Measurements from ENCODE around the gene NHLH1. TPM values are rescaled to one million over a fixed set of nuclear protein-coding genes. Genes with fewer than 3 reads are reported as not detected.

The NHLH1 gene
- total RNA-seq, 1 donor from 2014 or later: not detected

DNA sequence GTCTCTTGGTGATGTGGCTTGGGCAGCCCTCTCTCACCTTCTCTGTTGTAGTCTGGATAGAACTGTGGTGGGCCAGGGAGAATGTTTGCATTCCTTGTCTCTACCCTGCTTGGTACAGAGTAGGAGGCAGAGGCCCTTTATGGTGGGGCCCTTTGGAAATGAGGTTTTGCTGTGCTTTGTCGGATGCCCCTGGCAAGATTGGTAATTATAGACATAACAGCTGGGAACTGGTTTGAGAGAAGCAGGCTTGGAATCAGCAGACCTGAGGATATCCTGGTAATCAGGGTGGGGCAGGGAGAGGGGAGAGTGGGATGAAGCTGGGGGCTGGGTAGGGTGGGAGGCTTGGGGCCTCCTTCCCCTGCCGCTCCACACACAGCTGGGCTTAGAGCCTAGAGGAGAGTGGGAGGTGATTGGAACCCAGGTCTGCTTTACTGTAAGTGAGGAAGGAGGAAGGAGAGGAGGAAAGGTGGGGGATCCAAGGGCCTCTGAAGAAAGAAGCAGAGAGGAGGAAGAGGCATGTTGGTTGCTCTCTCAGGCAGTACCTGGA is 38.5 kb downstream of the NHLH1 start:
- Histone ChIP-seq H3K27me3 (no peaks in the 10 kb centered on the region), H3K4me1 (peaks cover 36% of the 10 kb centered on the region), H3K4me3 (no peak overlapping the region), H3K36me3 (no peaks in the 10 kb centered on the region), H3K9me3 (no peaks in the 10 kb centered on the region), H3K27ac (no peak overlapping the region)
- TF ChIP-seq, protein P1, sequence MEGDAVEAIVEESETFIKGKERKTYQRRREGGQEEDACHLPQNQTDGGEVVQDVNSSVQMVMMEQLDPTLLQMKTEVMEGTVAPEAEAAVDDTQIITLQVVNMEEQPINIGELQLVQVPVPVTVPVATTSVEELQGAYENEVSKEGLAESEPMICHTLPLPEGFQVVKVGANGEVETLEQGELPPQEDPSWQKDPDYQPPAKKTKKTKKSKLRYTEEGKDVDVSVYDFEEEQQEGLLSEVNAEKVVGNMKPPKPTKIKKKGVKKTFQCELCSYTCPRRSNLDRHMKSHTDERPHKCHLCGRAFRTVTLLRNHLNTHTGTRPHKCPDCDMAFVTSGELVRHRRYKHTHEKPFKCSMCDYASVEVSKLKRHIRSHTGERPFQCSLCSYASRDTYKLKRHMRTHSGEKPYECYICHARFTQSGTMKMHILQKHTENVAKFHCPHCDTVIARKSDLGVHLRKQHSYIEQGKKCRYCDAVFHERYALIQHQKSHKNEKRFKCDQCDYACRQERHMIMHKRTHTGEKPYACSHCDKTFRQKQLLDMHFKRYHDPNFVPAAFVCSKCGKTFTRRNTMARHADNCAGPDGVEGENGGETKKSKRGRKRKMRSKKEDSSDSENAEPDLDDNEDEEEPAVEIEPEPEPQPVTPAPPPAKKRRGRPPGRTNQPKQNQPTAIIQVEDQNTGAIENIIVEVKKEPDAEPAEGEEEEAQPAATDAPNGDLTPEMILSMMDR (IDR thresholded peaks at IDR 0.05): no peak
- TF ChIP-seq POLR2A (IDR thresholded peaks at IDR 0.05) (no peak), POLR2AphosphoS5 (IDR thresholded peaks at IDR 0.05; ENCODE audit: insufficient read depth in 1 of 2, low read depth in 1 of 2) (no peak)
- intact Hi-C loops (cut with DNase I): no loop called here
- DNase-seq (ENCODE audit: extremely low spot score in 2 of 2): peak in 1 of 2 donors; percentile 77

DNA sequence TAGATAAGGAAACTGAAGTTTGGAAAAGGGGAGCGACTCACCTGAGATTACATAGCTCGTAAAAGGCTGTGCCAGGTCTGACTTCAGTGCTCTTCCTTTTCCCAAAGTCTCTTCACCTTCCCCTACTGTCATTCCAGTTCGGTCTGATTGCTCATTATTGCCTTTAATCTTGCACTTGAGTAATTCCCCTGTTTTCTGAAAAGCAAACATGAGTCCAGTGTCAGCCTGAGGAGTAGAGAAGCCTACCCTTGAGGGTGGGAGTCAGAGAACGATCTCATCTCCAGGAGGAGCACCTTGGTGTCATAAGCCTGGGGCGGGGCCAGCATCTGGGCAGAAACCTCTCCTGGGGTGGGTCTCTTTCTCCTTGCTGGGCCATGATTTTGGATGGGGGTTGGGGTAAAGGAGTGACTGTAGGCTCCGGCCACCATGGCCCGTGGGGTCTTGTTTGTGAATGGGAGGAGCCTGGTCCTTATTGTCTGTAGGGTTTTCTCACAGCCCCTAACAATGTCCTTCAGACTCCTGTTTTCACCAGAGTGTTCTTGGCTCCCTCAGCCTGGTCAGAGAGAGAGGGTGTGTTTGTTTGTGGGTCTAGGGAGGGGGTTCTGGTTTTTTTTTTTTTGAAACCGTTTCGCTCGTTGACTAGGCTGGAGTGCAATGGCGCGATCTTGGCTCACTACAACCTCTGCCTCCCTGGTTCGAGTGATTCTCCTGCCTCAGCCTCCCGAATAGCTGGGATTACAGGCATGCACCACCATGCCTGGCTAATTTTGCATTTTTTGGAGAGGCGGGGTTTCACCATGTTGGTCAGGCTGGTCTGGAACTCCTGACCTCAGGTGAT is 39.5 kb downstream of the NHLH1 start:
- no peak overlapping the region for H3K4me3 ChIP-seq
- intact Hi-C loops (cut with DNase I): no loop called here
- H3K27ac ChIP-seq: peak overlapping the region; percentile 41
- no peaks in the 10 kb centered on the region for H3K36me3 ChIP-seq
- DNase-seq (ENCODE audit: extremely low spot score in 2 of 2): no peak
- TF ChIP-seq, protein P1 (IDR thresholded peaks at IDR 0.05): no peak
- no peak for TF ChIP-seq POLR2A (IDR thresholded peaks at IDR 0.05)
- TF ChIP-seq POLR2AphosphoS5 (IDR thresholded peaks at IDR 0.05; ENCODE audit: insufficient read depth in 1 of 2, low read depth in 1 of 2): no peak
- no peaks in the 10 kb centered on the region for H3K9me3 ChIP-seq
- H3K27me3 ChIP-seq: no peaks in the 10 kb centered on the region
- H3K4me1 ChIP-seq: peaks cover 39% of the 10 kb centered on the region

DNA sequence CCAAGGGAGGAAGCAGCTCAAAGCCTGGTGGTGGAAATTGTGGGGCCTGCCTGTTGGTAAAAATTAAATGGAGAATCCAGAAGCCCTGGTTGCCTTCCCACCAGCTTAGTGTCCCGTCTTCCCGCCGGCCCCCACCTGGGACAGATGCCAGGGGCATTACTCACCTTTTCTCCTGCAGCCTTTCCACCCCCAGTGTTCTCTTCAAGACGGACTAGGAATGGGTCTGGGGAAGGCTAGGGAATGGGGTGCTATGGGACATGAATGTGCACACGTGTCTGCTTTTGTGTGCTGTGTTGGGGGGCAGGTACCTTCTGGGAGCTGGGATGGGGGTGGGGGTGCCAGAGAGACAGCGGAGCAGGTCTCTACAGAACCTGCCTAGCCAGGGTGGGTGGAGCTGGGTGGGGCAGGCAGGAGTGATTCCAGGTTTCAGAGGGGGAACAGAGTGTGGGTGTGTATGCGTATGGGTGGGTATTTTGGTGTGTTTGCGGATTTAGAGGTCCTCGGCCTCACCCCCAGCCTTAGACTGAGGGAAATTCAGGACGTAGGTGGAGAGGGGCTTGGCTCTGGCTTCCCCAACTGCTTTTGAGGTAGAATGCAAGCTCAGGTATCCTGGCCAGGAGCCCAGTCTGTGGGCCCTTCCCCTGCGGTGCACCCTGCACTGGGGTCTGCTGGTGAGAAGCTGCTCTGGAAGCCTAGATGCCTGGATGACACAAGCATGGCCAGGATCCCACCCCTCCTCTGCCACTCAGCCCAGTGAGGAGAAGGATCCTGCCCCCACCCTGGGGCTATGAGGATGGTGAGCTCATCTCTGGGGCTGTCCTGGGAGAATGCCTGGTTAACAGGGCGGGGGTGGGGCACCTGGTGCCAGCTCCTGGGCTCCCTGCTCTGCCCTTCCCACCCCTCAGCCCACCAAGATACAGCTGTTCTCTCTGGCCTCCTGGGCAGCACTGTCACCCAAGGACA is 41.2 kb downstream of the NHLH1 start:
- Histone ChIP-seq H3K27me3 (no peaks in the 10 kb centered on the region), H3K4me3 (no peak overlapping the region), H3K9me3 (no peaks in the 10 kb centered on the region), H3K36me3 (no peaks in the 10 kb centered on the region), H3K27ac (peak overlapping the region; percentile 41), H3K4me1 (peaks cover 32% of the 10 kb centered on the region)
- TF ChIP-seq POLR2A (IDR thresholded peaks at IDR 0.05): no peak
- TF ChIP-seq POLR2AphosphoS5 (IDR thresholded peaks at IDR 0.05; ENCODE audit: insufficient read depth in 1 of 2, low read depth in 1 of 2): no peak
- TF ChIP-seq, protein P1 (IDR thresholded peaks at IDR 0.05): no peak
- no peak for DNase-seq (ENCODE audit: extremely low spot score in 2 of 2)
- intact Hi-C loops (cut with DNase I): no loop called here

DNA sequence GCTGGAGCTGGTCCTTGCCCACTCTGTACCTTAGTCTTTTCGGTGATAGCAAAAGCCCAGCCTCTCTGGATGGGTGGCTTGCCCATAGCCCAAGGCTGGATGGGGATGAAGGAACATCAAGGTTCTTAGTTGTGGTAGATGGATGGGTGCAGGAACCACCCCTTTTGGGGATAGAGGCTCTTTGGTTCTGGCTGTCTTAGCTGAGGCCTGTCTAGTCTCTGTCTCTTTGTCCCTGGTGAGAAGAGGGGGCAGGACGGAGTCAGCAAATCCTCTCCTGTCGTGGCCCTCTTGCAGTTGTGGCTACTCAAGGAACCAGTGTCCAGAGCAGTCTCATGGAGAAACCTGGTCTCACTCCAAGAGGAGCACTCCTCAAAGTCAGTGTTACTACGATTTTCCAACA is 42.0 kb downstream of the NHLH1 start:
- no peaks in the 10 kb centered on the region for H3K36me3 ChIP-seq
- intact Hi-C loops (cut with DNase I): no loop called here
- peaks cover 32% of the 10 kb centered on the region for H3K4me1 ChIP-seq
- no peak for DNase-seq (ENCODE audit: extremely low spot score in 2 of 2)
- H3K27me3 ChIP-seq: no peaks in the 10 kb centered on the region
- H3K4me3 ChIP-seq: no peak overlapping the region
- peak overlapping the region; percentile 41 for H3K27ac ChIP-seq
- no peaks in the 10 kb centered on the region for H3K9me3 ChIP-seq
- no peak for TF ChIP-seq POLR2A (IDR thresholded peaks at IDR 0.05)
- TF ChIP-seq, protein P1 (IDR thresholded peaks at IDR 0.05): no peak
- no peak for TF ChIP-seq POLR2AphosphoS5 (IDR thresholded peaks at IDR 0.05; ENCODE audit: insufficient read depth in 1 of 2, low read depth in 1 of 2)
